Measurements from ENCODE around the gene KDM8. TPM values are rescaled to one million over a fixed set of nuclear protein-coding genes. Genes with fewer than 3 reads are reported as not detected.

The KDM8 gene
- total RNA-seq, 1 donor: 6.2 TPM

DNA sequence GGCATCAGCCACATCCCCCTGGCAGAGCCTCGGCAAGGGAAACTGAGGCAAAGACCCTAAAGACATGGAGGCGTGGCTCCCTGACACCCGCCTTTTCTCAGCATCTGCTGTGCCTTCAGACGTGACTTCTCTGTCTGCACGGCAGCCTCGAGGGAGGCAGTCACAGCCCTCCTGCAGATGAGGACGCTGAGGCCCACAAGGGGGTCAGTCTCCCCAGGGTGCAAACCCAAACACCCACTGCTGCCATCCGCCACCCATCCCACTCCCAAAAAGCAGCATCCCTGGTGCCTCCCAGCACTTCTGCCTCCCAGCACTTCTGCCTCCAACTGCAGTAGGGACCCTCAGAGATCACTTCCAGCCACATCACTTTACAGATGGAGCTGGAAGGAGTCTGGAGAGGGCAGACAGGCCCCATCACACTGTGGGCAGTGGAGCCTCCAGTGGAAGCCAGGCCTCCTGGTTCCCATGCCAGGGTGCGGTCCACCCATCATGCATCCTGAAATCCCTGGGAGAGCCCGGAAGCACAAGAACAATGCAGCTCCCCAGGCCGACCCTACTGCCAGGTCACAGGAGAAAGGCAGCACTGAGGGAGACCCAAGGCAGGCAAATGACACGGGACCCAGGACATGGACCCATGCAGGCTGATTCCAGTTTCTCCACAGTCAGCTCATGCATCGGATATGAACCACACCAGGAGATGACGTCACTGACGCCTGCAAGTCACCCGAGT is 23.8 kb downstream of the KDM8 start:
- Histone ChIP-seq H3K9me3 (ENCODE audit: low read depth, low read length) (no peaks in the 10 kb centered on the region), H3K4me3 (ENCODE audit: insufficient read depth, low read length) (no peak overlapping the region), H3K4me2 (ENCODE audit: insufficient read depth, low read length) (no peak overlapping the region), H3K4me1 (ENCODE audit: insufficient read depth, low read length) (peaks cover 2% of the 10 kb centered on the region), H4K20me1 (ENCODE audit: insufficient read depth, low read length) (no peaks in the 10 kb centered on the region), H3K79me2 (ENCODE audit: insufficient read depth, low read length) (no peaks in the 10 kb centered on the region), H2AFZ (ENCODE audit: low read length) (no peak overlapping the region), H3K27ac (ENCODE audit: low read depth, low read length) (no peak overlapping the region), H3K27me3 (ENCODE audit: insufficient read depth, low read length) (no peaks in the 10 kb centered on the region), H3K36me3 (ENCODE audit: insufficient read depth, low read length) (peaks cover 15% of the 10 kb centered on the region)
- DNase-seq (ENCODE audit: insufficient read length, low spot score, missing footprints): peak; percentile 71
- TF ChIP-seq CTCF (IDR thresholded peaks at IDR 0.05; ENCODE audit: extremely low read depth, low read depth, low read length): no peak

GRCh38 chr16:27228045-27228444 is 24.7 kb downstream of the KDM8 start:
- Histone ChIP-seq H3K9me3 (ENCODE audit: low read depth, low read length) (no peaks in the 10 kb centered on the region), H3K27ac (ENCODE audit: low read depth, low read length) (no peak overlapping the region), H3K36me3 (ENCODE audit: insufficient read depth, low read length) (peaks cover 24% of the 10 kb centered on the region), H2AFZ (ENCODE audit: low read length) (no peak overlapping the region), H3K4me3 (ENCODE audit: insufficient read depth, low read length) (no peak overlapping the region), H3K79me2 (ENCODE audit: insufficient read depth, low read length) (no peaks in the 10 kb centered on the region), H3K27me3 (ENCODE audit: insufficient read depth, low read length) (no peaks in the 10 kb centered on the region), H3K4me2 (ENCODE audit: insufficient read depth, low read length) (no peak overlapping the region), H4K20me1 (ENCODE audit: insufficient read depth, low read length) (no peaks in the 10 kb centered on the region), H3K4me1 (ENCODE audit: insufficient read depth, low read length) (peaks cover under 1% of the 10 kb centered on the region)
- no peak for DNase-seq (ENCODE audit: insufficient read length, low spot score, missing footprints)
- no peak for TF ChIP-seq CTCF (IDR thresholded peaks at IDR 0.05; ENCODE audit: extremely low read depth, low read depth, low read length)

DNA sequence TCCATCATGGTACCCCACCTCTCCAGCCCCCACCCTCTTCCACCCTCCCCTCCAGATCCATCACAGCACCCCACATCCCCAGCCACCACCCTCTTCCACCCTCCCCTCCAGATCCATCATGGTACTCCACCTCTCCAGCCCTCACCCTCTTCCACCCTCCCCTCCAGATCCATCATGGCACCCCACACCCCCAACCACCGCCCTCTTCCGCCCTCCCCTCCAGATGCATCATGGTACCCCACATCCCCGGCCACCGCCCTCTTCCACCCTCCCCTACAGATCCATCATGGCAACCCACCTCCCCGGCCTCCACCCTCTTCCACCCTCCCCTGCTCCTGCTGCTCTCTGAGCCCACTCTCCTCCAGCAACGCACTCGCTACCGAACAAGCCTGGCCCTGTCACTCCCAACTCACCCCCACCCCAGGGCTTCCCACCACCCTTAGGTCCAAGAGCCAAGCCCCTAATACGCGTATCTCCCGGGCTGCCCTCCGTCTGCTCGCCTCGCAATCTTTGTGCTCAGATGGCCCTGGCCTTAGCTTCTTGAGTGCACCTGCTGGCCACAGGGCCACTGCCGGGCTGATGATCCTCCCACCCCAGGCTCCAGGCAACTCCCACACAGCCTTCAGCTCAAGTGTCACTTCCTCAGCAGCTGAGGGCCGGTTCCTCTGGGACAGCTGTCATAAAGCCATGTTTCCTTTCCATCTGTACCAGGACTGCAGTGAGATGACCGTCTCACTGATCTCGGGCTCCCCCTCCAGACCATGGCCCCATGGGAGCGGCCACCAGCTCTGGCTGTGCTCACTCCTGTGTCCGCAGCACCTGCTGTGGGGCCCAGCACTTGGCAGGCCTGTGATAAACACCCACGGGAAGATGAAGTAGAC is 25.5 kb downstream of the KDM8 start:
- no peaks in the 10 kb centered on the region for H3K27me3 ChIP-seq (ENCODE audit: insufficient read depth, low read length)
- H3K27ac ChIP-seq (ENCODE audit: low read depth, low read length): no peak overlapping the region
- no peak for TF ChIP-seq CTCF (IDR thresholded peaks at IDR 0.05; ENCODE audit: extremely low read depth, low read depth, low read length)
- no peak overlapping the region for H2AFZ ChIP-seq (ENCODE audit: low read length)
- H3K79me2 ChIP-seq (ENCODE audit: insufficient read depth, low read length): no peaks in the 10 kb centered on the region
- H3K4me3 ChIP-seq (ENCODE audit: insufficient read depth, low read length): no peak overlapping the region
- H3K9me3 ChIP-seq (ENCODE audit: low read depth, low read length): no peaks in the 10 kb centered on the region
- DNase-seq (ENCODE audit: insufficient read length, low spot score, missing footprints): peak; percentile 64
- H3K4me2 ChIP-seq (ENCODE audit: insufficient read depth, low read length): no peak overlapping the region
- no peaks in the 10 kb centered on the region for H4K20me1 ChIP-seq (ENCODE audit: insufficient read depth, low read length)
- H3K36me3 ChIP-seq (ENCODE audit: insufficient read depth, low read length): peaks cover 31% of the 10 kb centered on the region
- H3K4me1 ChIP-seq (ENCODE audit: insufficient read depth, low read length): no peaks in the 10 kb centered on the region

DNA sequence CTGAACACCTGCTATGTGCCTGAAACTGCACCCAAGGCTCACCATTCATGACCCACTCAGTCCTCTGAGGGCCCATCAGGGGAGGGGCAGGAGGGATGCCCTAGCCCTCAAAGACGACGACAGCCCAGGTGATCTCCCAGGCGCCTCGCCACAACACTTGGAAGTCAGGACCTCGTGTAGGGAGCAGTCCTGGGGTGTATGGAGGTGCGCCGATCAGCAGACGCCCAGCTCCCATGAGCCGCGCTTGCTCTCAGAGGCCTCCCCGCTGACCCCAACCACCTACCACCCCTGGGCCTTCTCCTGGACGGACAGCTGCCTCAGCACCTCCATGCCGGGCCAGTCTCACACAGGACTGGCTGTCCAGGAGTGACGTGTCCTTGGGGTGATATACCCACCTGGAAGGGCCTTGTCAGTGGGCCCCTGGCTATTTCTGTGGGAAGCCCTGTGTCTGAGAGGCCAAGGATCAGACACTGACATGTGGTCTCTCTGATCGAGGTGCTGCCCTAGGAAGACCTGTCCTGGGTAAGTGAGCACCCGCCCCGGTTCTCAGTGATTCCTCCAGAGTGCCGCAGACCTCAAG is 26.7 kb downstream of the KDM8 start:
- DNase-seq (ENCODE audit: insufficient read length, low spot score, missing footprints): no peak
- H3K27me3 ChIP-seq (ENCODE audit: insufficient read depth, low read length): no peaks in the 10 kb centered on the region
- no peak overlapping the region for H3K4me3 ChIP-seq (ENCODE audit: insufficient read depth, low read length)
- no peaks in the 10 kb centered on the region for H4K20me1 ChIP-seq (ENCODE audit: insufficient read depth, low read length)
- no peak overlapping the region for H2AFZ ChIP-seq (ENCODE audit: low read length)
- H3K36me3 ChIP-seq (ENCODE audit: insufficient read depth, low read length): peaks cover 34% of the 10 kb centered on the region
- no peak overlapping the region for H3K4me2 ChIP-seq (ENCODE audit: insufficient read depth, low read length)
- H3K9me3 ChIP-seq (ENCODE audit: low read depth, low read length): no peaks in the 10 kb centered on the region
- no peak for TF ChIP-seq CTCF (IDR thresholded peaks at IDR 0.05; ENCODE audit: extremely low read depth, low read depth, low read length)
- no peaks in the 10 kb centered on the region for H3K79me2 ChIP-seq (ENCODE audit: insufficient read depth, low read length)
- peaks cover 3% of the 10 kb centered on the region for H3K4me1 ChIP-seq (ENCODE audit: insufficient read depth, low read length)
- H3K27ac ChIP-seq (ENCODE audit: low read depth, low read length): no peak overlapping the region
